Gastroesophageal sphincter (tissue), 3 donors: Measurements from ENCODE around the gene METTL17.

Experiments
- EP300 ChIP-seq: sonication (generic); formaldehyde crosslinking; IDR thresholded peaks from one replicate; pipeline ENCODE4 v1.6.1; 2017; ENCODE audit warnings: antibody characterized with exemption, mild to moderate bottlenecking
- POLR2A ChIP-seq, 2 donors: fragments of 450-650 bp; IDR thresholded peaks; one replicate each; pipeline ENCODE4 v1.6.1; 2017; ENCODE audit warnings: antibody characterized with exemption in 2 of 2, mild to moderate bottlenecking in 2 of 2, moderate library complexity in 1 of 2
- POLR2AphosphoS5 ChIP-seq: sonication (generic); formaldehyde crosslinking; IDR thresholded peaks from one replicate; pipeline ENCODE4 v1.6.1; 2017; ENCODE audit warnings: antibody characterized with exemption
- TF ChIP-seq, protein P1 (sequence below), 4 experiments: fragments of 200-600 bp in 2 of 4; fragments of 450-650 bp in 2 of 4; sonication (generic) in 1 of 4; IDR thresholded peaks; one replicate each; pipeline ENCODE4 v1.5.1; 2017 to 2019; ENCODE audit warnings: antibody characterized with exemption in 4 of 4, mild to moderate bottlenecking in 2 of 4, moderate library complexity in 2 of 4

DNA sequence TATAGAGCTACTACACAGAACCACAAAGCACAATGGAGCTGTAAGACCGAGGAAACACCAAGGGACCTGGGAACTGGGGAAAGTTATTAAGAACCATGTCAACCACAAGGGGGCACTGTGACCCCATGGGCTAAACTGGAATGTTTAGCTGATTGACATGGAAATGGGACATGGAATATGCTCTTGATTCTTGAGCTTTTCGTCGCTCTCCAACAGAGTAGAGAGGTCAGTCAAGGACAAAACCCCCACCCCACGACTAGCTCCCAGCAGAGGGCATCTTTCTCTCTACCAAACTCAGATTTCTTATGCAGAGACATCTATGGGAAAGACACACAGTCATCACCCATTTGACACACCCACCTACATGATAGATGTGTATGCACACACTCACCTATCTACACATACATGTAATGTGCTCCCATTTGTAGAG is 25.0 kb downstream of the METTL17 start:
- TF ChIP-seq POLR2AphosphoS5 (peak; percentile 66), EP300 (no peak), POLR2A (IDR thresholded peaks at IDR 0.05) (no peak)
- TF ChIP-seq, protein P1, sequence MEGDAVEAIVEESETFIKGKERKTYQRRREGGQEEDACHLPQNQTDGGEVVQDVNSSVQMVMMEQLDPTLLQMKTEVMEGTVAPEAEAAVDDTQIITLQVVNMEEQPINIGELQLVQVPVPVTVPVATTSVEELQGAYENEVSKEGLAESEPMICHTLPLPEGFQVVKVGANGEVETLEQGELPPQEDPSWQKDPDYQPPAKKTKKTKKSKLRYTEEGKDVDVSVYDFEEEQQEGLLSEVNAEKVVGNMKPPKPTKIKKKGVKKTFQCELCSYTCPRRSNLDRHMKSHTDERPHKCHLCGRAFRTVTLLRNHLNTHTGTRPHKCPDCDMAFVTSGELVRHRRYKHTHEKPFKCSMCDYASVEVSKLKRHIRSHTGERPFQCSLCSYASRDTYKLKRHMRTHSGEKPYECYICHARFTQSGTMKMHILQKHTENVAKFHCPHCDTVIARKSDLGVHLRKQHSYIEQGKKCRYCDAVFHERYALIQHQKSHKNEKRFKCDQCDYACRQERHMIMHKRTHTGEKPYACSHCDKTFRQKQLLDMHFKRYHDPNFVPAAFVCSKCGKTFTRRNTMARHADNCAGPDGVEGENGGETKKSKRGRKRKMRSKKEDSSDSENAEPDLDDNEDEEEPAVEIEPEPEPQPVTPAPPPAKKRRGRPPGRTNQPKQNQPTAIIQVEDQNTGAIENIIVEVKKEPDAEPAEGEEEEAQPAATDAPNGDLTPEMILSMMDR (IDR thresholded peaks at IDR 0.05), result peak; percentile 95 to 97 (median 96)
